Glomerular endothelial cell (primary cell): ENCODE results near the gene MAP3K1. TPM values are rescaled to one million over a fixed set of nuclear protein-coding genes. Genes with fewer than 3 reads are reported as not detected.
"Not testable (repeated sequence)": the region's sequence is repeated elsewhere in the genome, so short reads cannot be mapped to it uniquely, and the experiment has no call there.

ENCODE experiments used
- DNase-seq: peaks from one replicate; pipeline ENCODE4 v3.0.0-alpha.2; 2011; ENCODE audit warnings: low read depth, low spot score; ENCODE audit errors: extremely low read depth
- total RNA-seq: library from RNA; depleted of rRNA; stranded (reverse); fragments of >200 nt; gene quantifications from 2 replicates; pipeline ENCODE4 v1.2.3, GENCODE V29; 2015

Gene MAP3K1
- 13.2 and 17.5 TPM in 2 replicates for total RNA-seq

- DNase-seq = no peak
These were observed at the start of gene MAP3K1 for GRCh38 chr5:56814963-56815657. Gene MAP3K1 (plus strand): TSS chr5:56815549. CDS start chr5:56815574, 25 bp downstream.

GRCh38 chr5:56766926-56767325 lies 48.4 kb upstream of the MAP3K1 start:
- no peak for DNase-seq

- DNase-seq = no peak
These were observed 45.3 kb upstream of the MAP3K1 start for GRCh38 chr5:56769875-56770604.

DNA sequence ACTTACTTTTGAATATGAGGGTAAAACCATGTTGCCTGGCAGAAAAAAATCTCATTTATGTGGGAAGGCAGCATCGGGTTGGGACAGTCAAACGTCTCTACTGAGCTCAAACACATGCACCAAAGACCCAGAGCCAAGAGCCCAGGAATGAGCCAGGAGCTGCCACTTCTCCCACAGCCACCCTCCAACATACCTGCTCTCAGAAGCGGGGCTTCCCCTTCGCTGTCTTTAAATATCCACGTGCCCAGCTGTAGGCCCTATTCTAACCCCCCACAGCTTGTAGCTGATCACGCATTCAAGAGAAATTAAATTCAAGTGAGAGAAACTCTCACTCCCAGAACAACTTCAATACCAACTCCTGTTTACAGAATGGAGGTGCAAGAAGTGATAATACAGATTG lies 42.6 kb upstream of the MAP3K1 start:
- DNase-seq = no peak

GRCh38 chr5:56774957-56775356 lies 40.4 kb upstream of the MAP3K1 start:
- no peak for DNase-seq

DNA sequence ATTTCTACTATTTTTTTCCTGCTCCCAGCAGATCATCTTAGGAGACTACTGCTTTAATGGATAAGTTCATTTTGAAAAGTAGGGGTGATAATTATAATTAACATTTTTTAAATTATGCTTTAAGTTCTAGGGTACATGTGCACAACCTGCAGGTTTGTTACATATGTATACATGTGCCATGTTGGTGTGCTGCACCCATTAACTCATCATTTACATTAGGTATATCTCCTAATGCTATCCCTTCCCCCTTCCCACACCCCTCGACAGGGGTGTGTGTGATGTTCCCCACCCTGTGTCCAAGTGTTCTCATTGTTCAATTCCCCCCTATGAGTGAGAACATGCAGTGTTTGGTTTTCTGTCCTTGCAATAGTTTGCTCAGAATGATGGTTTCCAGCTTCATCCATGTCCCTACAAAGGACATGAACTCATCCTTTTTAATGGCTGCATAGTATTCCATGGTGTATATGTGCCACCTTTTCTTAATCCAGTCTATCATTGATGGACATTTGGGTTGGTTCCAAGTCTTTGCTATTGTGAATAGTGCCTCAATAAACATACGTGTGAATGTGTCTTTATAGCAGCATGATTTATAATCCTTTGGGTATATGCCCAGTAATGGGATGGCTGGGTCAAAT lies 39.0 kb upstream of the MAP3K1 start:
- not testable (repeated sequence) for DNase-seq

- no peak for DNase-seq
These were observed 32.1 kb upstream of the MAP3K1 start for GRCh38 chr5:56783261-56783660.

- DNase-seq = no peak
These were observed 29.0 kb upstream of the MAP3K1 start for GRCh38 chr5:56786346-56786745.

GRCh38 chr5:56791396-56791795 lies 24.0 kb upstream of the MAP3K1 start:
- no peak for DNase-seq

- no peak for DNase-seq
These were observed 16.8 kb upstream of the MAP3K1 start for GRCh38 chr5:56798521-56798920.

DNA sequence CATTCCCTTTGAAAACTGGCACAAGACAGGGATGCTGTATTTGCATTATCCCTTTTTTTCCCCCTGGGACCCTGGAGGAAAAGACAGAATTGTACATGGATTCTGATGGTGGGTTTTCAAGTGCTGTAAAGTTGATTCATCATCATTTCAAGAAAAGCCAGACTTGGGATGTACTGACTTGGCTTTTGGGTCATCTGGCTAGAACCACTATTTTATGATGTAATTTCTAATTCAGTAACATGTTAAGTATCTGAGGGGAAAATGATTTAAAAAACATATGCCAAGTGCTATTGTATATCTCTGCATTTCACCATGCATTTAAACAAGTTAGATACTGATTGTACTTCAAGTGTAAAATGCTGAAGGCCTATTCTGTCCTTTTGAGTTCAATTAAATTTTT lies 15.2 kb upstream of the MAP3K1 start:
- no peak for DNase-seq

GRCh38 chr5:56801256-56801655 lies 14.1 kb upstream of the MAP3K1 start:
- DNase-seq = no peak

- no peak for DNase-seq
These were observed 13.1 kb upstream of the MAP3K1 start for GRCh38 chr5:56802205-56802604.

GRCh38 chr5:56803025-56803424 lies 12.3 kb upstream of the MAP3K1 start:
- DNase-seq = no peak

DNA sequence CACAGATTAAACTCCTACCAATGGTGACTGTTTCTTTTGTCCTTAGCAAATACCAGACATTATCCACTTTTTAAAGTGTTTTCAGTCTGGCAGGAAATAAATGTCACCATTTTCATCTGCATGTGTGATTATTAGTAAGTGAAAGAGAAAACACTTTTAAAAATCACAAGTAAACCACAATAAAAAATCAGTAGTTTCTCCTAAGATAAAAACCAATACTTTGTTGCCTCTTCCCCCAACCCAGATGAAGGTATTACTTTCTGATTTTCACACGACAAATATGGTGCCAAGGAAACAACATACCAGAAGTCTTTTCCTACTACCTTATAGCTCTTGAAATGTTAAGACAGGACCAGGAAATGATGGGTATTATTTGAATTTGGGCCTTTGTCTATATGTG lies 11.5 kb upstream of the MAP3K1 start:
- DNase-seq = no peak

DNA sequence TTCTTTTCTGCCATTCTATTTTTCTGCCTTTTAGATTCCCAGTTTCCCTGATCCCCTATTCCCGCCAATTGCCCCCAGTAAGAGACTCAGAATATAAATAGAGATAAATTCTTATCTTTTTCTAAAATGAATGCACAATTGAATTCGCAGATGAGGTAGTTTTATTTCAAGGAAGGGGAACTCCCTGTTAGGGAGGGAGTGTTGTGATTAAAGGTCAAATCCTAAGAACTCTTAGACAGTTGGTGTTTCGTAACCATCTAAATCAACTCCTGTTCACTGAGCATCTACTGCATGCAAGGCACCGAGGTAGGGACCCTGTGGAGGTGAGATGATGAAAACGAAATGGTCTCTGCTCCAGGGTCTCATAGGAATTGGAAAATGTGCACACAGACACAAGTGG lies 7.7 kb upstream of the MAP3K1 start:
- no peak for DNase-seq

DNA sequence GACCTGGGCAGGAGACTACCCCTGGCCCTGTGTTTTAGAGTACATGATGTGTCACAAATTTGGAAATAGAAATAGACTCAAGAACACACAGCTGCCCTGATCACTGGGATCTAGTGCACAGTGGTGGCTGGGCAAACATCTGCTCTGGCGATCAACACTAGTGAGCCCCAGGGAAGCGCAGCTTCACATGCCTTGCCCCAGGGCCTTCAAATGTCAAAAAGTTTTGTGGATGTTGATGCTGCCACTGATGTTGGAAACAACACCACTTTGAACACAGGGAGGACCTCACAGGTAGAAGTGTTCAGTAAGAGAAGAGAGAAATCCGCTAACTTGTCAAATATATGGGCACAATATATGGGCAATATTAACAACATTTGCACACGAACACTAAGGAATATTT lies 7.1 kb upstream of the MAP3K1 start:
- no peak for DNase-seq

GRCh38 chr5:56810826-56811225 lies 4.5 kb upstream of the MAP3K1 start:
- DNase-seq = no peak

DNA sequence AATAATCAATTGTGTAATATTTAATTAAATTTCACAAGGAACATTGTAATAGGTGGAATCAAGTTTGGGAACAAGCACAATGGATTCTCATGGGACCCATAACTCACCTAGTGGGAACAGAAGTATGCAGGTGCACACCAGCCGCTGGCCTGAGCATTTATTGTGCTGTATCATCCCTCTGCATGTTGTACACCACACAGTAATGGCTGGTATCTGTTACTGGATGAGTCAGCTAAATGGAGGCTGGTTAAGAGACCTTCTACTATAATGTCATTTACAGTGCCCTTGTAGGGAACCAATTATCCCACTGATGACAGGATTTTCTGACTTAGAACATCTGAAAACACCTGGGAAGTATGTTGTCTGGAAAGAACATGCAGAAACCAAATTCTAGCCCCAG lies 3.2 kb upstream of the MAP3K1 start:
- no peak for DNase-seq

DNA sequence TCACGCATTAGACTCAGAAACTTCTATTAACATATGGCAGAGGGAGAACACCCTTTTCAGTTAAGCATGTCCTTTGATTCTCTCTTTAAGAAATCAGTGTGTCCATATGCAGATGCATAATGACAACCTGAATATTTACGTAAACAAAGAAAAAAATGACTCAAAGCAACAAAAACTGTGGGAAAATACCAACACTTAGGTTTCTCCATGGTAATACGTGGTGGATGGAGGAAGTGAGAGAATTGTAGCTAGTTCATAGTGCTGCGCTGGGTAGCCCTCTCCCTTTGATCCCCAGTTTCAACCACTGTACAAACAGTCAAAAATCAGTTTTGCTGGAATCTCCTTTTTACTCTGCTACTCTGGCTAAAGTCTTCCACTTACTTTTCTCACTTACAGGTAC lies 2.0 kb upstream of the MAP3K1 start:
- no peak for DNase-seq

DNA sequence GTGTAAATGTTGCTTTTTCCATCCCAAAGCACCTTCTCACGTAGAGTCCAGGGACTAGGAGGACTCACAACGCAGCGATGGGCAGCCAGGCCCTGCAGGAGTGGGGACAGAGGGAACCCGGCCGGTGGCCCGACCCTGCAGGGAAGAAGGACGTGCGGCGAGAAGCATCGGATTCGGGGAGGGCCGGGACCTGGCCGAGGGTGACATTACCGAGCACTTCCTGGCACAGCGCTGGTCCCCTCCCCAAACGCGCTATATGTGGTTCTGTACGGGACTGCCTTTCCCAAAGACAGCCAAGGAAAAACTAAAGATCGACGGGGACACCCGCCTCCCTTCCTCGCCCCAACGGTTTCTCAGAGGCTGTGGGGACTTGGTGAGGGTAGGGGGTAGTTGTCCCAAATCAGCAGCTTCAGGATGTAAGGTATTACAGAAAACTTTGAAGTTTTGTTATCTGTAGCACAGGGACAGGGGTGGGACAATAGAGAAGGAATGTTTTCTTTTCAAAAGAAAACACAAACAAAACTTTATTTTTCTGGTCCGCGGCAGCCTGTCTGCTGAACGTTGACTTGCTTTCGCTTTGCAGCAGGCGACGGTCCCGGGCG lies 887 bp upstream of the MAP3K1 start:
- no peak for DNase-seq
